NCI-H526 treated with DMSO at 0.1 percent for 48 hours (cell line): ENCODE results near the gene OLFM2.
"Not testable (repeated sequence)": the region's sequence is repeated elsewhere in the genome, so short reads cannot be mapped to it uniquely, and the experiment has no call there.

Experiments
- DNase-seq: peaks from one replicate; lab custom pipeline; 2025; lab: John Stamatoyannopoulos, UW

The OLFM2 gene

DNA sequence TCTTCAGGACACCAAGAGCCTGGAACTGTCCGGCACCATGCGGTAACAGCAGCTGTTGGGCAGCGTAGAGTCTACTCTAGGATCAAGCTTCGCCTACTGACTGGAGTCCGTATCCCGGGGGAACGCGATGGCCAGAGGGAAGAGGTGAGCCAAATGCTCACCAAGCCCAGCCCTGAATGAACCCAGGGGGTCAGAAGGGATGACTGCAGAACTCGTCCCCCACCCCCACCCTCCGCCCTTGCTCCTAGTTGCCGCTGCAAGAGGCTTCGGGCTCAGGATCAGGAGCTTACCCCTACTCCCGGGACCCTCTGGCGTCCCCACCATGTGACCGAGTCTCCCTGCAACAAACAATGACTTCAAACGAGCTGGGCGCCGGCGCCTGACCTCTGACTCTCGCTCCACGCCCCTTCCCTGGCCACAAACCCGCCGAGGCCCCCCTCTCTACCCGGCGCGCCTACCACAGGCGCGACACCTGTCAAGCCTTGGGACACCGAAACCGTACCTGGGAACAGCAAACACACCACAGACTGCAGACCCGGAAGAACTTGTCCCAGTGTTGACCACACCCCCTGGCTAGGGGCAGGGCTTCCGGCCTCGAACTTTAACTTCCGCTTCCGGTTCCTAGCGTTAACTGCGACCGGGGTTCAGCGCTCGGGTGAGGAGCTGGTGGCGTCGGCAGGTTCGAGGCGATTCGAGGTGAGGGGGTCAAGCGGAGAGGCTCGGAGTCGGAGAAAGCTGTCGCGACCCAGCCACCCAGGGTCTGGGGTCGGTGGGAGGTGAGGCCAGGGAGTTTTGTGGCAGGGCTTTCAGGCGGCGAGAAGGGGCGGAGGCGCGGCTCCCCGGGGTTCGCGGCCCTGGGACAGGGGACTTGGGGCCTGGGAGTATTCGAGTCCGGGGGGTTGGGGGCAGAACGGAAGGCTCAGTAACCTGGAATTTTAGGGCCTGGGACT, 108.8 kb downstream of the OLFM2 start, which contains the start of gene UBL5:
Gene UBL5 (plus strand): TSS at position 630 of the 950 bp plus-strand sequence. CDS start 420 bp downstream, outside the sequence.
- peak; percentile 67 for DNase-seq

- no peak for DNase-seq
Measured at GRCh38 chr19:9823816-9824215, 112.5 kb downstream of the OLFM2 start.

GRCh38 chr19:9820034-9820433, 116.3 kb downstream of the OLFM2 start:
- DNase-seq: not testable (repeated sequence)

DNA sequence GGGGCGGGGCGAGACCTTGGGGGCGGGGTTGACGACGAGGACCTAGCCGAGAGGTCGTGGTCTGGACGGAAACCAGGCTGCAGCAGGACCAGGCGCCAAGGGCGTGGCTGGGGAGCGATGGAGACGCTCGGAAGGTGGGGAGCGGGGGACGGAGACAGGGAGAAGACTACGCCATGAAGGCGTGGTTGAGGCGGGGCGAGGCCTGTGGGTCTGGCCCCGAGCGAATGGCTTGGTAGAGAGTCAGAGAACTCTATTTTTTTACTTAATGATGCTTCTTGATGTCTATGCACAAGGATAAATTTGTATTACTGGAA, 116.8 kb downstream of the OLFM2 start:
- no peak for DNase-seq

GRCh38 chr19:9818734-9819595, 117.3 kb downstream of the OLFM2 start, which contains the start of gene FBXL12:
Gene FBXL12 (minus strand): TSS chr19:9819079. CDS start chr19:9818813, 266 bp downstream.
- DNase-seq: peak; percentile 90

DNA sequence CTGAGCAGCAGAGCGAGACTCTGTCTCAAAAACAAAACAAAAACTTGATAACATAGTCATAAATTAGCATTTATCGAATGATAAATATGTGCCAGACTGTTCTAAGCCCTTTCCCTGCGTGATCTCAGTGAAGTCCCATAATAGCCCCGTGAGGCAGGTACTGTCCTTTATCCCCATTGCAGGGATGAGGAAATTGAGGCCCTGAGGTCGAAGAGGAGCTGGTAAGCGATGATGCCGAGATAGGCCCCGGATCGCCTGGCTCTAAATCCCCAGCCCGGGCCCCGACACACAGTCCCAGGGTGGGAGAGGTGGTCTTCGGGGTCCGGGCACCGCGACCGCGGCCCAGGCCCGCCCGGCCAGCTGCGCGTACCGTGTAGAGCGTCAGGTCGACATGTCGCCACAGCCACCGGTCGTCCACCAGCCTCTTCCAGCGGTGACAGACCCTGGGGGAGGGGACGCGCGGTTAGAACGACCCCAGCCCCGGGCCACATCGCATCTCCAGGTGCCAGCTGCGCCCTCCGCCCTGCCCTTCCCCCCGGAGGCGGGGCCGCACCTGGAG, 118.1 kb downstream of the OLFM2 start:
- DNase-seq: no peak

DNA sequence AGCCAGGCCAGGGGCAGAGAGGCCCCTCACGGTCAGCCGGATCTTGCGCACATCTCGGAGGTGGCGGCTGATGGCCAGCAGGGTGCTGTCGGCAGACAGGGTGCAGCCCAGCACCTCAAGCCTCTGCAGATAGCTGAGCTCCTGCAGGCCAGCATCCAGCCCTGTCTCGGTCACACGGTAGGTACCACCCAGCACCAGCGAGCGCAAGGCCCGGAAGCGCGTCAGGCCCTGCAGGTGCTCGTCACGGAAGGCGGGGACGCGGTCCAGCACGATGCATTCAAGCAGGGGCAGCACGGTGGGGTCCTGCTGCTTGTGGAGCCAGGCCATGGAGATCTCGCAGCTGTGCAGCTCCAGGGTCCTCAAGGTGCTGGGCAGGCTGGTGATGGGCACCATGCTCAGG, 125.2 kb downstream of the OLFM2 start:
- no peak for DNase-seq

DNA sequence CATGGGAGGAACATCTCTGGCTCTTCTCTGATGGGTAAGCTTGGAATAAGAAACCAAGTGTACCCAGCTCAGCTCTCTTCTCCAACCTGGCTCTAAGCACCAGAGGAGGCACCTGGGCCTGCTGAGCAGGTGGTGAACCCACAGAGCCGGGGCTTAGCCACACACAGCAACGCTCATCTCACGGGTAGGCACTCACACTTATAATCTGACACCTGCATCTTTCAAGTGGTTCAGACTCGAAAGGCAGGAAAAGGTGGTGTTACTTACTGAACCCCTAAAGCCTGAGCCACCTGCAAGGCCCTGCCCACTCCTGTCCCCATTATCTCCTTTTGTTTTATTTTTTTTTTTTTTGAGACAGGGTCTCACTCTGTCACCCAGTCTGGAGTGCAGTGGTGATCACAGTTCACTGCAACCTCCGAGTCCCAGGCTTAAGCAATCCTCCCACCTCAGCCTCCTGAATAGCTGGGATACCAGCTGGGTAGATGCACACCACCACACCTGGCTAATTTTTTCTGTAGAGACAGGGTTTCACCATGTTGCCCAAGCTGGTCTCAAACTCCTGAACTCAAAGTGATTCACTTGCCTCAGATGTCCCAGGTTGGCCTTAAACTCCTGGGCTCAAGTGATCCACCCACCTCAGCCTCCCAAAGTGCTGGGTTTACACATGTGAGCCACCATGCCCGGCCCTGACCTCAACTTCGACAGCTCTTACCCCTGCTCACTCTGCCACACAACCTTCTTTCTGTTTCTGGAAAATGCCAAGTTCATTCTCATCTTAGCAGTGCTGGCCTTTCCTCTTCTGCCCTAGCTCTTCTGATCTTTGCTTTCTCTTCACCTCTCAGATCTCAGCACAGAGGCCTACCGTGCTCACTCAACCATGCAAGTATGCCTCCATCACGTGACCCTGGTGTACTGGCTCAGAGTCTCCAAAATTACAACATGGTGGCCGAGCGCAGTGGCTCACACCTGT, 127.2 kb downstream of the OLFM2 start:
- no peak for DNase-seq

- no peak for DNase-seq
Measured at GRCh38 chr19:9806803-9807202, 129.5 kb downstream of the OLFM2 start.
